Inflammatory macrophage treated with lipopolysaccharide for 4 hours (primary cell): ENCODE data around the gene CDH4.
"Not testable (repeated sequence)": the region's sequence is repeated elsewhere in the genome, so short reads cannot be mapped to it uniquely, and the experiment has no call there.

Source experiments
- DNase-seq: peaks from one replicate; pipeline ENCODE4 v3.0.0-alpha.2; 2020

Gene CDH4

GRCh38 chr20:61932199-61932592, 680.1 kb downstream of the CDH4 start:
- no peak for DNase-seq

DNA sequence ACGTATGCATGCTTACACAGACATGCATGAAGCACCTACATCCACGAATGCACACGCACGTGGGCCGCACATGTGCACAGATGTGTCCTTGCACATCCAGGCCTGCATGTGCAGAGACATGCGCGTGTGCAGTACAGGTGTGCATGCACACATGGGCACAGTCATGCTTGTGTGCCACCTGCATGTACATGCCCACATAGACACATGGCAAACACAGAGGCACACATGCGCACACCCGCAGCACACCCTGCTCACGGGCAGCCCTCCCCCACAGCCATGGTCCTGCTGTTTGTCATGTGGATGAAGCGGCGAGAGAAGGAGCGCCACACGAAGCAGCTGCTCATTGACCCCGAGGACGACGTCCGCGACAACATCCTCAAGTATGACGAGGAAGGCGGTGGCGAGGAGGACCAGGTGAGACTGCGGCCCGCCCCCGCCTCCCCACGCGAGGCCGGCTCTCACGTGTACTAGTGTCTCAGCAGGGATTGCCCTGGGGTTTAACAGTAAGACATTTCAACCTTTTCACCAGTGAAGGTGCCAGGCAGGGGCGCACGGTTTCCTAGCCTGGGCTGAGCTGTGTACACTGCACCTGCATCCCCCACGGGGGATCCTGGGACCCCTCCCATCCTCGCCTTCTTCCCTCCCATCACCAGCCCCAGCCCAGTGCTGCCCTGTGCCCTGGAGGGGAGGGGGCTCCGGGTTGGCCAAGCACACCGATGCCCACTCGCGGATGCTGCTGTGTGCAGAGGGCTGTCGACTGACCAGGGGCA, 680.8 kb downstream of the CDH4 start:
- DNase-seq, result no peak

- DNase-seq, result no peak
Measured at GRCh38 chr20:61933481-61933950, 681.5 kb downstream of the CDH4 start.

DNA sequence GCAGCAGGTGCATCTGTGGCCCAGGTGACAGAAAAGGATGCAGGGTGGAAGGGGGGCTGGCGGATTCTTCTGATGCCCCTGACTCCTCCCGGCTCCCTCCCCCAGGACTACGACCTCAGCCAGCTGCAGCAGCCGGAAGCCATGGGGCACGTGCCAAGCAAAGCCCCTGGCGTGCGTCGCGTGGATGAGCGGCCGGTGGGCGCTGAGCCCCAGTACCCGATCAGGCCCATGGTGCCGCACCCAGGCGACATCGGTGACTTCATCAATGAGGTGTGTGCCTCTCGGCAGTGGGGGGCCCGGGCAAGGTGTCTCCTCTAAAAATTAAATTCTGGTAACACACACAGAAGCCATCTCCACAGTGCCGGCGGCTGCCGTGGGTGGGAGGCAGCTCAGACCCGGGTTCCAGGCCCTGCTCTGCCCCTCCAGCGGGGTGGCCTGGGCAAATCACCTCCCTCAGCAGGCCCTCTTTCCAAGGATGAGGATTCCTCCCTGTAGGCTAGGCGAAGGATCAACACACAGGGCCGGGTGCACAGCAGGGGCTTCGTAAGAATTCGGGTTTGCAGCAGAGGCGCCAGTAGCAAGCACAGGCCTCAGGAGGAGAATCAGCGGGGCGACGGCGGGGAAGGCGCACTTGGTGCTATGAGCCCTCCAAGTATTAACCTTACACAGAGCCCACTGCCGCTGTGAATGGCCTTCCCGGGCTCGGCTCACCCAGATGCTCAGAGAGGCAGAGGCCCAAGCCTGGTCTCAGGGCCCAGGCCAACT, 682.1 kb downstream of the CDH4 start:
- DNase-seq, result no peak

DNA sequence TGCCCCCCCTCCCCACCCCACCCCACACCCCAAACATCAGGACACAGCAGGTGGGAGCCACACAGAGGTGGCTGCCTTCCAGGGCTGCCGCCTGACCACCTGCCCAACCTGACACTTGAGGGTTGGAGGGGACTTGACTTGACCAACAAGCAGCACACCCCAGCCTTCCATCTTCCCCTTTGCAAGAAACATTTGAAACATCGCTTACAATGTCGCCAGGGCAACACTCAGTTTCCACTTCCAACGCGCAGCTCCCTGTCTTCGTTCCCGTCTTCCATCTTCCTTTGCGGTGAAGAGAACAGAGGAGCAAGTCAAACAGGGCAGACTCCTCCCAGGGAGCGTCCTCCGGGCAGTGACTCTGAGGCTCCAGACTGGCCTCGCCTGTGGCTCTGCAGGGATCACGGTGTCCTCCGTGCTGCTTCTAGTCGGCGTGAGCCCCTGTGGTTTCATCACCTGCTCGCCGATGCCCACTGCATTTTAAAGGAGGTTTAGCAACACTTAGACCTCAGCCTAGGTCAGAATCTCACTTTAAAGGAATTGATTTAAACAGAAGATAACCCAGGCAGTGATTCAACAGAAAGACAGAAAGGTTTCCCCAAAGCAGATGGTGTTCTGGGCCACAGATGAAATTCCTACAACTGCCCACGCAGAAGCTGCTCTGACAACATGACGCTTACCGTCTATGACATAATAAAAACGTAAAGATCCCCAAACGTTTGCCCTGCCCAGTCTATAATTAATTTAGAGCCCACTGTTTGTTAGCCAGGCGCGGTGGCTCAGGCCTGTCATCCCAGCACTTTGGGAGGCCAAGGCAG, 682.9 kb downstream of the CDH4 start:
- DNase-seq, result no peak

DNA sequence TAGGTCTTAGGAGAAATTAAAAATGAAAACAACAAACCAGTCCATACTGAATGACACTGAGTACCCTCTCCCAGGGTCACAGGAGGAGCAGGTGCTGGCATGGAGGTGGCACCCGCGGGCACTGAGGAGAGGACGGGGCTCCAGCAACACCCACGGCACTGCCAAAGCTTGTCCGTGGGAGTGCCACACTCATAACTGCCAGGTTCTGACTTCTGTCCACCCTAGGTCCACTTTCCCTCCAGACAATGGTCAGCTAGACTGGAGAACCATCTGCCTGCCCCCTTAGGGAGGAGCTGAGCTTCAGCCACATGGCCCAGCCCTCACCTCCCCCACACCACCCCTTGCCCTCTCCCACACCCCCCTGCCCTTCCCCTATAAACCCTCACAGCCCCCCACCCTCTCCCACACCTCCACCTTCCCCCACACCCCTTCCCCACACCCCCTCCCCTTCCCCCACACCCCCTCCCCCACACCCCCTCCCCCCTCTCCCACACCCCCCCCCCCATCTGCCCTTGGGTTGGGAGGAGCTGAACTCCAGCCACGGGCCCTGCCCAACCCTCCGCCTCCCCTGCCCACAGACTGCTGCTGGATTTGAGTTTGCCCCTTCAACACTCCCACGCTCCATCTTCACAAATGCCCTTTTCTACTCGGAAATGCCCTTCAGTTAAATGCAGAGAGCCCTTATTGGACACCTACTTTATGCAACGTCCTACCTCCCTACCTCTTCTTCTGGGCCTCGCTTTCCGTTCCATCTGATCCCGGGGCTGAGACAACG, 684.1 kb downstream of the CDH4 start:
- DNase-seq, result no peak

GRCh38 chr20:61936701-61937131, 684.7 kb downstream of the CDH4 start:
- DNase-seq, result no peak

GRCh38 chr20:61937146-61937962, 685.3 kb downstream of the CDH4 start:
- no peak for DNase-seq

DNA sequence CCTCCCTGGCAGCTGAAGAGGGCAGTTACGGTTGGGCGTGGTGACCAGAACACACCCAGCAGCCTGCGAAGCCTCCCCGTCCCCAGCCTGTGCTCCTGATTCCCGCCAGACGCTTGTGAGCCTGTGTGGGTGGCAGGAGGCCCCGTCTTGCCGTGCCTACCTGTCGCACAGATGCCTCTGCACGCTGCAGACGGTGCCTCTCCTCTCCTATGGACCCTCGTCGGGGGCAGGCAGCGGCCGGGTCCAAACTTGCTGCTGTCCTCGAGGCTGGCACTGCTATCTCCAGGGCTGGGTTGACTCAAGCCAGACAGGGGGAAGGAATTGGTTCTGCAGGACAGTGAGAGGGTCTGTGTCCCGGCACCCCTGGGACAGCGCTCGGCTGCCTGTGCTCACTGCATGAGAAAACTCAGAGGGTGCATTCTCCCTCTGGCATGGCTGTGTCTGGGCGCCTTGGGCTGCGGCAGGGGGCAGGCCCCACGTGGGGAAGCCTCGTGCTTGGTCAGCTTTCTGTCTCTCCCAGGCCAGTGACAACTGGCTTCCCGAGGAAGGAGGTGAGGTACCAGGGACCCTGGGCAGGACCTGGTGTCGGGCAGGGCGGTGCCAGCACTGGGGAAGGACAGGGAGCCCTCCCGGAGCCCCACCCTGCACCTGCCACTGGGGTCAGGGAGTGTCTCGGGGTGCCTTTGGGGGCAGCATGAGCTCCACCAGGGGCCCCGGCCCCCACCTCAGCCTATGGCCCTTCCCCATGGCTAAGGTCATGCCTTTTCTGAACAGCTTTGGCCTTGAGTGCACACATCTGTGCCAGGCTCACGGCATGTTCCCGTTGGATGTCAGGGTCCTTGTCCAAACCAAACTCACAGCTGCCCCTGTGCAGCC, 686.1 kb downstream of the CDH4 start:
- DNase-seq, result no peak

GRCh38 chr20:61938839-61939690, 687.0 kb downstream of the CDH4 start:
- no peak for DNase-seq

DNA sequence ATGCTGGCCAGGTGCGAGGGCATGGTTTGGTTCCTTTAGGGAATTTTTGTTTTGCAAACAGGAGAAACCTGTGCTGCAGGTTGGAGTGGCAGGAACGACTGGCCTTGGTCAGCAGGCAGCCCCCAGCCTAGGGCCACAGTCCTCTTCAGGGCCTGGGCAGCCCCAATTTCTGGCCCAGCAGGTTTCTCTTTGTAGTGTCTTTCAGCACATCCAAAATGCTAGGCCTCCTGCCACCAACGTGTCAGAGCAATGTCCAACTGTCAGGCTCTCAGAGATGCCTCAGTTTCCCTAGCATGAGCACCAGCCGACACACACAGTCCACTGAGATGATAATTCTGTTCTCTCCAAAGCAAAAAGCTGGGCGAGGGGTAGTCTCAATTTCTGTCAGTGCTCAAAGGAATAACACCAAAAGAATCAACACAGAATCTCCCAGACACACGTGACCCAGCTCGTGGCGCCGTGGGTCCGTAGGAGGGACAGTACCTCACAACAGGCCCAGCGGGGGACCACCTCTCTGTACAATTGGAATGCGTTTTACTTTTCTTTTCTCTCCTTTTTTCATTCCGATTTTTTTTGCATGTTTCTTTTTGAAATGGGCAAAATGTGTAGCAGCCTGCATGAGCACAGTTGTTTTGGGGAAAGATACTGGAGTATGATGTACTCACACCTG, 687.8 kb downstream of the CDH4 start:
- DNase-seq, result no peak

DNA sequence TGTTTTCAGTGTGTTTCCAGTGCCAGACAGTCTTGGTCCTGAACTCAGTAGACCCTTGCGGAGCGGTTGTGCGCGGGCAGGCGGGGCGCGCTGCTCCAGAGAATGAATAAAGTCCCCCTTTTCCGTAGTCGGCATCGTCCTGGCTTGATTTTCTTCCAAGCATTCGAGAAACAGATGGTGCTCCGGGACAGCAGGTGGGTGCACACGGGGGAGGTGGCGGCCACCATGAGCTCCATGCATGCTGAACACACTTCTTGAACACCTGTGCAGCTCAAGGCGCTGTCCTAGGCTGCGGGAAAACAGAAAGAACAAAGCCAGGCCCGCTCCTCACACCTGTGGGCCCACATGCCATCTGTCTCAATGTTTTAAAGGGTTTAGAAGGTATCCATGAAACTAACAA, 688.4 kb downstream of the CDH4 start:
- DNase-seq, result no peak

DNA sequence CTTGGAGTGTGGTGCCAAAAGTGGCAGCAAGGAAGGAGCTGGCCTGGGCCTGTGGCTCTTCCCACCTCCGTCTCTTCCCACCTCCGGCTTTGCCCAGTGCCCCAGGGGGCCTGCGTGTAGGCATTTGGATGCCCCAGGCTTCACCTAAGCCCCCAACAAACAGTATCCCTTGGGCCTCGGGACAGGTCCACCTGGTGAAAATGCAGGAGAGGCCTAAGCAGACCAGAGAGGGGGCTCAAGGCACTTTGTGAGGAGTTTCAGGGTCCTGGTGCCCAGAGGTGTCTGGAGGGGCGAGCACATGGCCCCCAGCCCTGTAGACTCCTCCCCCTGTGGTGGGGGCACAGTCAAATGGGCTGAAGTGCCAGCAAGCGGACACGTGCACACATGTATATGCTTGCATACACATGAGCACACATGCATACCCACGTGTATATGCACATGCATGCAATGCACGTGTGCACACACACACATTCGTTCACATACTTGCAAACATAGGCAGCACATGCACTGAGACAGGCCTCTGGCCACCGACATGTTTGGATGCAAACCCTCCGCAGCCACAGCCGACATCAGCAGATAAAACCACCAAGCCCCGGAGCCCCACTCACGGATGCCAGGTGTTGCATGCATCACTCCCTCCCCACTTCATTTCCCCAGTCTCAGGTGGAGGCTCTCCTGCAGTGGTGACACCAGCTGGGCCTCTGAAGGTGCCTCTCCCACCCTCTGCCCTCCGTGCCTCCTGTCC, 689.1 kb downstream of the CDH4 start:
- no peak for DNase-seq

- no peak for DNase-seq
Measured at GRCh38 chr20:61941721-61942405, 689.8 kb downstream of the CDH4 start.

- DNase-seq, result no peak
Measured at GRCh38 chr20:61942526-61942925, 690.5 kb downstream of the CDH4 start.

DNA sequence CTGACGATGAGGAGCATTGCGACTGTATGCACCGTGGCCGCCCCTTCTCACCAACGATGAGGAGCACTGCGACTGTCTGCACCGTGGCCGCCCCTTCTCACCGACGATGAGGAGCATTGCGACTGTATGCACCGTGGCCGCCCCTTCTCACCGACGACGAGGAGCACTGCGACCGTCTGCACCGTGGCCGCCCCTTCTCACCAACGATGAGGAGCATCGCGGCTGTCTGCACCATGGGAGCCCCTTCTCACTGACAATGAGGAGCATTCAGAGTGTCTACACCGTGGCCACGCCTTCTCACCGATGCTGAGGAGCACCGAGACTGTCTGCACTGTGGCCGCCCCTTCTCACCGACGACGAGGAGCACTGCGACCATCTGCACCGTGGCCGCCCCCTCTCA, 692.9 kb downstream of the CDH4 start:
- DNase-seq, result not testable (repeated sequence)

- DNase-seq, result not testable (repeated sequence)
Measured at GRCh38 chr20:61945495-61945894, 693.4 kb downstream of the CDH4 start.

- DNase-seq, result not testable (repeated sequence)
Measured at GRCh38 chr20:61948056-61948455, 696.0 kb downstream of the CDH4 start.
